HG03103 (cell line): ENCODE data around the gene MYO1G.

Experiments
- ATAC-seq: cut with Tn5 transposase; IDR thresholded peaks from one replicate; pipeline ENCODE4 v1.9.1; 2021; ENCODE audit warnings: low read depth; ENCODE audit not compliant: unreplicated experiment

The MYO1G gene

GRCh38 chr7:44981035-44981706 lies 2.4 kb upstream of the MYO1G start:
- peak; percentile 0 for ATAC-seq

GRCh38 chr7:44980393-44981034 lies 1.7 kb upstream of the MYO1G start:
- ATAC-seq, result peak; percentile 47

- no peak for ATAC-seq
Observed at GRCh38 chr7:44979481-44980392, 922 bp upstream of the MYO1G start.

GRCh38 chr7:44977959-44978335 lies 868 bp downstream of the MYO1G start:
- ATAC-seq, result no peak

- no peak for ATAC-seq
Observed at GRCh38 chr7:44977304-44977958, 1.4 kb downstream of the MYO1G start.

- no peak for ATAC-seq
Observed at GRCh38 chr7:44976746-44977196, 2.0 kb downstream of the MYO1G start.

- no peak for ATAC-seq
Observed at GRCh38 chr7:44976040-44976745, 2.6 kb downstream of the MYO1G start.

- ATAC-seq, result no peak
Observed at GRCh38 chr7:44975331-44976039, 3.3 kb downstream of the MYO1G start.

- no peak for ATAC-seq
Observed at GRCh38 chr7:44974549-44974948, 4.3 kb downstream of the MYO1G start.

- ATAC-seq, result no peak
Observed at GRCh38 chr7:44973610-44974401, 5.0 kb downstream of the MYO1G start.

GRCh38 chr7:44972562-44972961 lies 6.3 kb downstream of the MYO1G start:
- ATAC-seq, result no peak

- no peak for ATAC-seq
Observed at GRCh38 chr7:44971902-44972441, 6.8 kb downstream of the MYO1G start.

- ATAC-seq, result no peak
Observed at GRCh38 chr7:44971188-44971901, 7.5 kb downstream of the MYO1G start.

GRCh38 chr7:44970523-44971051 lies 8.2 kb downstream of the MYO1G start:
- ATAC-seq, result no peak

- ATAC-seq, result no peak
Observed at GRCh38 chr7:44969701-44970522, 8.9 kb downstream of the MYO1G start.

- no peak for ATAC-seq
Observed at GRCh38 chr7:44969049-44969700, 9.6 kb downstream of the MYO1G start.
